Keratinocyte (primary cell): Measurements from ENCODE around the gene USP10. TPM values are rescaled to one million over a fixed set of nuclear protein-coding genes. Genes with fewer than 3 reads are reported as not detected.

Experiments
- DNase-seq: peaks from one replicate; pipeline ENCODE4 v3.0.0-alpha.2; 2011; ENCODE audit warnings: low read depth, missing footprints, low spot score
- FAIRE-seq: peaks from 2 replicates; lab custom pipeline; 2011; peaks lifted over from hg19 to GRCh38; lab: Jason Lieb, UNC
- H2AFZ ChIP-seq: 2 replicates; pipeline ENCODE4 v1.6.0; 2012; ENCODE audit warnings: low read length, control low read depth, inconsistent platforms; ENCODE audit not compliant: control insufficient read depth
- H3K27ac ChIP-seq: 2 replicates; pipeline ENCODE4 v1.5.1; 2011; ENCODE audit warnings: low read length; ENCODE audit not compliant: control insufficient read depth, insufficient read depth
- H3K27me3 ChIP-seq: 3 replicates; pipeline ENCODE4 v1.6.0; 2011; ENCODE audit warnings: low read length; ENCODE audit not compliant: control insufficient read depth, insufficient read depth; ENCODE audit errors: extremely low read depth
- H3K36me3 ChIP-seq, 2 experiments: 2 replicates in 1 of 2; 3 replicates in 1 of 2; pipeline ENCODE4 v1.5.1; 2011; ENCODE audit warnings: low read length in 2 of 2, mild to moderate bottlenecking in 1 of 2; ENCODE audit not compliant: control insufficient read depth in 2 of 2, insufficient read depth in 2 of 2; ENCODE audit errors: extremely low read depth in 1 of 2
- H3K4me1 ChIP-seq: 3 replicates; pipeline ENCODE4 v1.5.1; 2011; ENCODE audit warnings: low read length; ENCODE audit not compliant: control insufficient read depth, insufficient read depth; ENCODE audit errors: extremely low read depth
- H3K4me2 ChIP-seq: 3 replicates; pipeline ENCODE4 v1.6.0; 2011; ENCODE audit warnings: low read depth, low read length; ENCODE audit not compliant: control insufficient read depth, insufficient read depth; ENCODE audit errors: extremely low read depth
- H3K4me3 ChIP-seq, 3 experiments: fragments of 200-600 bp in 1 of 3; sonication (generic) in 1 of 3; 2 replicates in 2 of 3; 3 replicates in 1 of 3; pipeline ENCODE4 v1.5.1; 2011 to 2016; ENCODE audit warnings: low read length in 3 of 3, mild to moderate bottlenecking in 3 of 3, control low read depth in 2 of 3, inconsistent platforms in 1 of 3, low read depth in 1 of 3, mixed read lengths in 1 of 3, mixed run types in 1 of 3, moderate library complexity in 1 of 3; ENCODE audit not compliant: control insufficient read depth in 2 of 3, insufficient read depth in 2 of 3; ENCODE audit errors: extremely low read depth in 1 of 3
- H3K79me2 ChIP-seq: 2 replicates; pipeline ENCODE4 v1.6.0; 2012; ENCODE audit warnings: low read length; ENCODE audit not compliant: control insufficient read depth, insufficient read depth
- H3K9ac ChIP-seq: 3 replicates; pipeline ENCODE4 v1.6.0; 2011; ENCODE audit warnings: low read length; ENCODE audit not compliant: control insufficient read depth, insufficient read depth; ENCODE audit errors: extremely low read depth
- H3K9me1 ChIP-seq: 3 replicates; pipeline ENCODE4 v1.6.0; 2011; ENCODE audit warnings: low read length; ENCODE audit not compliant: control insufficient read depth, insufficient read depth; ENCODE audit errors: extremely low read depth
- H3K9me3 ChIP-seq: 2 replicates; pipeline ENCODE4 v1.5.1; 2012; ENCODE audit warnings: low read depth, low read length; ENCODE audit not compliant: control insufficient read depth
- H4K20me1 ChIP-seq: 3 replicates; pipeline ENCODE4 v1.6.0; 2011; ENCODE audit warnings: low read length; ENCODE audit not compliant: control insufficient read depth, insufficient read depth; ENCODE audit errors: extremely low read depth
- CTCF ChIP-seq, 3 experiments: IDR thresholded peaks in 1 of 3; conservative IDR thresholded peaks in 1 of 3; optimal IDR thresholded peaks in 1 of 3; 2 replicates in 2 of 3; 3 replicates in 1 of 3; pipeline versions ENCODE3 to v1.5.1; 2011; ENCODE audit warnings: low read length in 3 of 3, mild to moderate bottlenecking in 3 of 3, moderate library complexity in 2 of 3, control low read depth in 1 of 3, inconsistent platforms in 1 of 3; ENCODE audit not compliant: insufficient read depth in 2 of 3; ENCODE audit errors: extremely low read depth in 1 of 3
- EZH2 ChIP-seq: IDR thresholded peaks from one replicate; pipeline ENCODE4 v1.6.1; 2012; ENCODE audit warnings: inconsistent platforms, mild to moderate bottlenecking, low read length, moderate library complexity
- dilution Hi-C: fragments of 300-500 bp; cut with MboI; formaldehyde crosslinking; loops from one replicate; pipeline ENCODE4 v1.7.0; 2020; ENCODE audit warnings: low sequenced_read_pairs; ENCODE audit not compliant: extremely low pct_ligation_motif_present
- polyA plus RNA-seq, 5 experiments: library from polyadenylated mRNA; depleted of rRNA in 3 of 5; stranded (reverse) in 3 of 5; stranded (forward) in 1 of 5; unstranded in 1 of 5; fragments of >200 nt; gene quantifications; 1 replicate in 1 of 5; 2 replicates in 3 of 5; 3 replicates in 1 of 5; pipeline versions ENCODE4 v1.2.1 to v1.2.3, GENCODE V29; 2011 to 2012; ENCODE audit warnings: missing spikeins in 2 of 5, low read depth in 1 of 5, low replicate concordance in 1 of 5

USP10 gene
- polyA plus RNA-seq, 1 donor (not counting 4 experiments of a cell fraction or from before 2014, with no cell fraction given): 92.0 TPM

GRCh38 chr16:84804326-84804725 is 104.5 kb downstream of the USP10 start:
- H3K79me2 ChIP-seq: no peaks in the 10 kb centered on the region
- no peaks in the 10 kb centered on the region for H3K4me1 ChIP-seq
- DNase-seq: no peak
- no peaks in the 10 kb centered on the region for H3K36me3 ChIP-seq
- no peak overlapping the region for H3K4me2 ChIP-seq
- H4K20me1 ChIP-seq: no peaks in the 10 kb centered on the region
- H3K27ac ChIP-seq: no peak overlapping the region
- dilution Hi-C loops: no loop called here
- TF ChIP-seq EZH2 (no peak), CTCF (optimal IDR thresholded peaks at IDR 0.05 in 1 of 3, IDR thresholded peaks at IDR 0.05 in 1 of 3, conservative IDR thresholded peaks at IDR 0.05 in 1 of 3; ENCODE audit: extremely low read depth in 1 of 3, insufficient read depth in 2 of 3, low read length in 3 of 3) (no peak)
- peaks cover 9% of the 10 kb centered on the region for H3K27me3 ChIP-seq
- no peaks in the 10 kb centered on the region for H3K9me3 ChIP-seq
- no peak overlapping the region for H2AFZ ChIP-seq
- no peaks in the 10 kb centered on the region for H3K9me1 ChIP-seq
- no peak for FAIRE-seq
- no peak overlapping the region for H3K4me3 ChIP-seq
- no peak overlapping the region for H3K9ac ChIP-seq

- no peaks in the 10 kb centered on the region for H3K9me1 ChIP-seq
- no peak for TF ChIP-seq EZH2
- TF ChIP-seq CTCF (optimal IDR thresholded peaks at IDR 0.05 in 1 of 3, IDR thresholded peaks at IDR 0.05 in 1 of 3, conservative IDR thresholded peaks at IDR 0.05 in 1 of 3; ENCODE audit: extremely low read depth in 1 of 3, insufficient read depth in 2 of 3, low read length in 3 of 3): no peak
- no peaks in the 10 kb centered on the region for H3K36me3 ChIP-seq
- H3K27ac ChIP-seq: no peak overlapping the region
- no peaks in the 10 kb centered on the region for H3K4me1 ChIP-seq
- no peak for FAIRE-seq
- no peak overlapping the region for H2AFZ ChIP-seq
- no peak overlapping the region for H3K4me2 ChIP-seq
- H3K9me3 ChIP-seq: no peaks in the 10 kb centered on the region
- H3K27me3 ChIP-seq: peaks cover 18% of the 10 kb centered on the region
- dilution Hi-C loops: no loop called here
- H3K9ac ChIP-seq: no peak overlapping the region
- no peak overlapping the region for H3K4me3 ChIP-seq
- H4K20me1 ChIP-seq: no peaks in the 10 kb centered on the region
- no peak for DNase-seq
- H3K79me2 ChIP-seq: no peaks in the 10 kb centered on the region
Observed at GRCh38 chr16:84806256-84806889, 106.6 kb downstream of the USP10 start.
